ENCODE measurements around the gene TMEM145. TPM values are rescaled to one million over a fixed set of nuclear protein-coding genes. Genes with fewer than 3 reads are reported as not detected.
A peak's percentile ranks its signal among the peaks of the same experiment; 100 is the strongest.

Gene TMEM145
- total and polyA plus RNA-seq, 9 of the 15 experiments (the other 6 are each of a cell fraction or from before 2014, with no cell fraction given), result 0.80 to 5.5 (median 1.9) TPM; not detected in 3

GRCh38 chr19:42325896-42326771 lies 13.0 kb downstream of the TMEM145 start (continued):
- TF ChIP-seq PATZ1 (CRISPR knock-in tag; IDR thresholded peaks at IDR 0.05; ENCODE audit: borderline replicate concordance) (no peak), SMC3 (conservative IDR thresholded peaks at IDR 0.05; ENCODE audit: insufficient read depth, low read depth, low read length) (0 out of 2 replicates have a peak, but pooled peaks have one; percentile 3), KLF13 (tag; IDR thresholded peaks at IDR 0.05; ENCODE audit: borderline replicate concordance, low read depth) (no peak), RBM34 (IDR thresholded peaks at IDR 0.05; ENCODE audit: borderline replicate concordance, insufficient read depth, low read length) (no peak), TCF3 (CRISPR knock-in tag; IDR thresholded peaks at IDR 0.05) (no peak), MEIS2 (IDR thresholded peaks at IDR 0.05; ENCODE audit: partially characterized antibody) (no peak), LCOR (CRISPR knock-in tag; IDR thresholded peaks at IDR 0.05) (no peak), BACH1 (tag; IDR thresholded peaks at IDR 0.05) (no peak), ETV6 (IDR thresholded peaks at IDR 0.05; ENCODE audit: borderline replicate concordance in 1 of 2, low read depth in 2 of 2, low read length in 1 of 2) (no peak), ETV6 (CRISPR knock-in tag; IDR thresholded peaks at IDR 0.05; ENCODE audit: borderline replicate concordance) (no peak), CBX8 (IDR thresholded peaks at IDR 0.05; ENCODE audit: borderline replicate concordance, extremely low read depth, low read depth, low read length, poor library complexity, severe bottlenecking) (no peak), TFAM (CRISPR knock-in tag; conservative IDR thresholded peaks at IDR 0.05) (no peak), SP1 (CRISPR knock-in tag; IDR thresholded peaks at IDR 0.05) (no peak), HDAC2 (IDR thresholded peaks at IDR 0.05) (no peak), CHD4 (IDR thresholded peaks at IDR 0.05; ENCODE audit: insufficient read depth, insufficient replicate concordance, low read depth, low read length, poor library complexity, severe bottlenecking) (no peak), HDAC1 (IDR thresholded peaks at IDR 0.05) (0 out of 4 replicates have a peak, but pooled peaks of 1 of the 2 experiments have one; percentile 1)
- TF ChIP-seq, protein P1, sequence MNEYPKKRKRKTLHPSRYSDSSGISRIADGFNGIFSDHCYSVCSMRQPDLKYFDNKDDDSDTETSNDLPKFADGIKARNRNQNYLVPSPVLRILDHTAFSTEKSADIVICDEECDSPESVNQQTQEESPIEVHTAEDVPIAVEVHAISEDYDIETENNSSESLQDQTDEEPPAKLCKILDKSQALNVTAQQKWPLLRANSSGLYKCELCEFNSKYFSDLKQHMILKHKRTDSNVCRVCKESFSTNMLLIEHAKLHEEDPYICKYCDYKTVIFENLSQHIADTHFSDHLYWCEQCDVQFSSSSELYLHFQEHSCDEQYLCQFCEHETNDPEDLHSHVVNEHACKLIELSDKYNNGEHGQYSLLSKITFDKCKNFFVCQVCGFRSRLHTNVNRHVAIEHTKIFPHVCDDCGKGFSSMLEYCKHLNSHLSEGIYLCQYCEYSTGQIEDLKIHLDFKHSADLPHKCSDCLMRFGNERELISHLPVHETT (CRISPR knock-in tag; conservative IDR thresholded peaks at IDR 0.05 in 1 of 2, IDR thresholded peaks at IDR 0.05 in 1 of 2), result no peak
- TF ChIP-seq, protein P2, sequence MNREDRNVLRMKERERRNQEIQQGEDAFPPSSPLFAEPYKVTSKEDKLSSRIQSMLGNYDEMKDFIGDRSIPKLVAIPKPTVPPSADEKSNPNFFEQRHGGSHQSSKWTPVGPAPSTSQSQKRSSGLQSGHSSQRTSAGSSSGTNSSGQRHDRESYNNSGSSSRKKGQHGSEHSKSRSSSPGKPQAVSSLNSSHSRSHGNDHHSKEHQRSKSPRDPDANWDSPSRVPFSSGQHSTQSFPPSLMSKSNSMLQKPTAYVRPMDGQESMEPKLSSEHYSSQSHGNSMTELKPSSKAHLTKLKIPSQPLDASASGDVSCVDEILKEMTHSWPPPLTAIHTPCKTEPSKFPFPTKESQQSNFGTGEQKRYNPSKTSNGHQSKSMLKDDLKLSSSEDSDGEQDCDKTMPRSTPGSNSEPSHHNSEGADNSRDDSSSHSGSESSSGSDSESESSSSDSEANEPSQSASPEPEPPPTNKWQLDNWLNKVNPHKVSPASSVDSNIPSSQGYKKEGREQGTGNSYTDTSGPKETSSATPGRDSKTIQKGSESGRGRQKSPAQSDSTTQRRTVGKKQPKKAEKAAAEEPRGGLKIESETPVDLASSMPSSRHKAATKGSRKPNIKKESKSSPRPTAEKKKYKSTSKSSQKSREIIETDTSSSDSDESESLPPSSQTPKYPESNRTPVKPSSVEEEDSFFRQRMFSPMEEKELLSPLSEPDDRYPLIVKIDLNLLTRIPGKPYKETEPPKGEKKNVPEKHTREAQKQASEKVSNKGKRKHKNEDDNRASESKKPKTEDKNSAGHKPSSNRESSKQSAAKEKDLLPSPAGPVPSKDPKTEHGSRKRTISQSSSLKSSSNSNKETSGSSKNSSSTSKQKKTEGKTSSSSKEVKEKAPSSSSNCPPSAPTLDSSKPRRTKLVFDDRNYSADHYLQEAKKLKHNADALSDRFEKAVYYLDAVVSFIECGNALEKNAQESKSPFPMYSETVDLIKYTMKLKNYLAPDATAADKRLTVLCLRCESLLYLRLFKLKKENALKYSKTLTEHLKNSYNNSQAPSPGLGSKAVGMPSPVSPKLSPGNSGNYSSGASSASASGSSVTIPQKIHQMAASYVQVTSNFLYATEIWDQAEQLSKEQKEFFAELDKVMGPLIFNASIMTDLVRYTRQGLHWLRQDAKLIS (CRISPR knock-in tag; IDR thresholded peaks at IDR 0.05), result no peak

Data from K562 (cell line).